ENCODE measurements around the gene SNX9. TPM values are rescaled to one million over a fixed set of nuclear protein-coding genes. Genes with fewer than 3 reads are reported as not detected.

The SNX9 gene
- total RNA-seq, 1 experiment from 2014 or later, result 35.3 TPM

GRCh38 chr6:157987788-157988699 lies 165.0 kb downstream of the SNX9 start:
- DNase-seq (ENCODE audit: extremely low read depth, low read depth), result no peak

- no peak for DNase-seq (ENCODE audit: extremely low read depth, low read depth)
Measured at GRCh38 chr6:157988700-157989063, 165.6 kb downstream of the SNX9 start.

GRCh38 chr6:157989541-157990289 lies 166.7 kb downstream of the SNX9 start:
- DNase-seq (ENCODE audit: extremely low read depth, low read depth), result no peak

- no peak for DNase-seq (ENCODE audit: extremely low read depth, low read depth)
Measured at GRCh38 chr6:157990321-157991066, 167.4 kb downstream of the SNX9 start.

GRCh38 chr6:157991067-157991432 lies 168.0 kb downstream of the SNX9 start:
- no peak for DNase-seq (ENCODE audit: extremely low read depth, low read depth)

GRCh38 chr6:157993076-157993475 lies 170.0 kb downstream of the SNX9 start:
- no peak for DNase-seq (ENCODE audit: extremely low read depth, low read depth)

GRCh38 chr6:157994125-157994795 lies 171.2 kb downstream of the SNX9 start:
- DNase-seq (ENCODE audit: extremely low read depth, low read depth), result no peak

Small RNAs within 50 kb of the gene (small RNA-seq; reads per million reads assigned to genes)
- gene HSPE1P26 (0 reads per million in 2 experiments), gene RNU6-786P (0 reads per million in 2 experiments)

Other genes with a start within 250 kb of the SNX9 start
- 3.4 and 4.9 TPM in 2 replicates for gene SYNJ2, start 158.6 kb downstream of the SNX9 start, total RNA-seq (2014; rRNA removed; shearing (Covaris generic))